Measurements from ENCODE around the gene ADAMTSL4. TPM values are rescaled to one million over a fixed set of nuclear protein-coding genes. Genes with fewer than 3 reads are reported as not detected.

Gene ADAMTSL4
- total and polyA plus RNA-seq, 9 of the 15 experiments (the other 6 are each of a cell fraction or from before 2014, with no cell fraction given), result 12.7 to 212 (median 35.6) TPM

GRCh38 chr1:150513351-150513791 lies 35.8 kb upstream of the ADAMTSL4 start (continued):
- TF ChIP-seq ID3 (CRISPR knock-in tag; IDR thresholded peaks at IDR 0.05) (no peak), ID3 (tag; IDR thresholded peaks at IDR 0.05) (no peak), FOSL1 (tag; conservative IDR thresholded peaks at IDR 0.05) (peak; percentile 77), PHF8 (IDR thresholded peaks at IDR 0.05; ENCODE audit: borderline replicate concordance, low read length) (no peak), ZNF133 (CRISPR knock-in tag; IDR thresholded peaks at IDR 0.05) (no peak), ZKSCAN8 (CRISPR knock-in tag; IDR thresholded peaks at IDR 0.05) (no peak), ZNF134 (CRISPR knock-in tag; conservative IDR thresholded peaks at IDR 0.05) (no peak), TFAP4 (CRISPR knock-in tag; IDR thresholded peaks at IDR 0.05; ENCODE audit: borderline replicate concordance) (peak; percentile 29; the same call in 1 of the 2 replicates), ZNF143 (CRISPR knock-in tag; IDR thresholded peaks at IDR 0.05) (no peak), SIN3B (IDR thresholded peaks at IDR 0.05; ENCODE audit: low read depth) (no peak), SPI1 (IDR thresholded peaks at IDR 0.05; ENCODE audit: borderline replicate concordance, low read depth, low read length) (no peak), ZEB2 (IDR thresholded peaks at IDR 0.05) (no peak), ARID3B (CRISPR knock-in tag; IDR thresholded peaks at IDR 0.05; ENCODE audit: borderline replicate concordance) (no peak), RUNX1 (IDR thresholded peaks at IDR 0.05; ENCODE audit: low read depth) (no peak), NCOR1 (IDR thresholded peaks at IDR 0.05) (peak; percentile 16; the same call in 1 of the 2 replicates), ATF2 (CRISPR knock-in tag; IDR thresholded peaks at IDR 0.05) (no peak), L3MBTL2 (IDR thresholded peaks at IDR 0.05) (no peak)
- TF ChIP-seq, protein P1, sequence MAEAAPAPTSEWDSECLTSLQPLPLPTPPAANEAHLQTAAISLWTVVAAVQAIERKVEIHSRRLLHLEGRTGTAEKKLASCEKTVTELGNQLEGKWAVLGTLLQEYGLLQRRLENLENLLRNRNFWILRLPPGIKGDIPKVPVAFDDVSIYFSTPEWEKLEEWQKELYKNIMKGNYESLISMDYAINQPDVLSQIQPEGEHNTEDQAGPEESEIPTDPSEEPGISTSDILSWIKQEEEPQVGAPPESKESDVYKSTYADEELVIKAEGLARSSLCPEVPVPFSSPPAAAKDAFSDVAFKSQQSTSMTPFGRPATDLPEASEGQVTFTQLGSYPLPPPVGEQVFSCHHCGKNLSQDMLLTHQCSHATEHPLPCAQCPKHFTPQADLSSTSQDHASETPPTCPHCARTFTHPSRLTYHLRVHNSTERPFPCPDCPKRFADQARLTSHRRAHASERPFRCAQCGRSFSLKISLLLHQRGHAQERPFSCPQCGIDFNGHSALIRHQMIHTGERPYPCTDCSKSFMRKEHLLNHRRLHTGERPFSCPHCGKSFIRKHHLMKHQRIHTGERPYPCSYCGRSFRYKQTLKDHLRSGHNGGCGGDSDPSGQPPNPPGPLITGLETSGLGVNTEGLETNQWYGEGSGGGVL (CRISPR knock-in tag; IDR thresholded peaks at IDR 0.05), result no peak
- TF ChIP-seq, protein P2, sequence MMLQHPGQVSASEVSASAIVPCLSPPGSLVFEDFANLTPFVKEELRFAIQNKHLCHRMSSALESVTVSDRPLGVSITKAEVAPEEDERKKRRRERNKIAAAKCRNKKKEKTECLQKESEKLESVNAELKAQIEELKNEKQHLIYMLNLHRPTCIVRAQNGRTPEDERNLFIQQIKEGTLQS (IDR thresholded peaks at IDR 0.05), result peak; percentile 74
- TF ChIP-seq, protein P2 (CRISPR knock-in tag; conservative IDR thresholded peaks at IDR 0.05), result no peak
- TF ChIP-seq, protein P3, sequence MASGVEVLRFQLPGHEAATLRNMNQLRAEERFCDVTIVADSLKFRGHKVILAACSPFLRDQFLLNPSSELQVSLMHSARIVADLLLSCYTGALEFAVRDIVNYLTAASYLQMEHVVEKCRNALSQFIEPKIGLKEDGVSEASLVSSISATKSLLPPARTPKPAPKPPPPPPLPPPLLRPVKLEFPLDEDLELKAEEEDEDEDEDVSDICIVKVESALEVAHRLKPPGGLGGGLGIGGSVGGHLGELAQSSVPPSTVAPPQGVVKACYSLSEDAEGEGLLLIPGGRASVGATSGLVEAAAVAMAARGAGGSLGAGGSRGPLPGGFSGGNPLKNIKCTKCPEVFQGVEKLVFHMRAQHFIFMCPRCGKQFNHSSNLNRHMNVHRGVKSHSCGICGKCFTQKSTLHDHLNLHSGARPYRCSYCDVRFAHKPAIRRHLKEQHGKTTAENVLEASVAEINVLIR (CRISPR knock-in tag; IDR thresholded peaks at IDR 0.05), result no peak

All from K562 (cell line).